GM21825 (cell line): ENCODE results near the gene KRTAP3-3.
"Not testable (repeated sequence)": the region's sequence is repeated elsewhere in the genome, so short reads cannot be mapped to it uniquely, and the experiment has no call there.

Experiments used
- ATAC-seq: cut with Tn5 transposase; IDR thresholded peaks from one replicate; pipeline ENCODE4 v1.9.1; 2021; ENCODE audit warnings: mild to moderate bottlenecking, moderate library complexity; ENCODE audit not compliant: unreplicated experiment

The KRTAP3-3 gene

DNA sequence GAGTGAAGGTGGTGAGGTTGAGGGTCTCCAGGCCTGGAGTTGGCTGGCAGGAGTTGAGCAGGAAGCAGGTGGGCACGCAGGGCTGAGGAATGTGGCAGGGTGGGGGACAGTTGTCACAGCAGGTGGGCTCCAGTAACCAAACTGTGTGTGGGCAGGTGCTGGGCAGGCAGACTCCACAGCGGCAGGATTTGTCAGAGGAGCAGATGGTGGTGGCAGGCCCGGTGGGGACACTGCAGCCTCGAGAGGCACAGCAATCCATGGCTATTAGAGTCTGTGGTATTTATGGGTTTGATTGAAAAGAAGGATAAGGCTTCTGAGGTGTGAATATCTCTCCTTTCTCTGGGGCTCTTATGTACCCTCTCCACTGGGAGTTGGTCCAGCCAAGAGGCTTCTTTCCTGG lies at the start of gene KRTAP3-3:
Gene KRTAP3-3 (minus strand): TSS at position 326 of the 400 bp plus-strand sequence. CDS start 67 bp downstream, at position 259.
- ATAC-seq: no peak

GRCh38 chr17:41042953-41043352 lies 49.0 kb upstream of the KRTAP3-3 start:
- no peak for ATAC-seq

DNA sequence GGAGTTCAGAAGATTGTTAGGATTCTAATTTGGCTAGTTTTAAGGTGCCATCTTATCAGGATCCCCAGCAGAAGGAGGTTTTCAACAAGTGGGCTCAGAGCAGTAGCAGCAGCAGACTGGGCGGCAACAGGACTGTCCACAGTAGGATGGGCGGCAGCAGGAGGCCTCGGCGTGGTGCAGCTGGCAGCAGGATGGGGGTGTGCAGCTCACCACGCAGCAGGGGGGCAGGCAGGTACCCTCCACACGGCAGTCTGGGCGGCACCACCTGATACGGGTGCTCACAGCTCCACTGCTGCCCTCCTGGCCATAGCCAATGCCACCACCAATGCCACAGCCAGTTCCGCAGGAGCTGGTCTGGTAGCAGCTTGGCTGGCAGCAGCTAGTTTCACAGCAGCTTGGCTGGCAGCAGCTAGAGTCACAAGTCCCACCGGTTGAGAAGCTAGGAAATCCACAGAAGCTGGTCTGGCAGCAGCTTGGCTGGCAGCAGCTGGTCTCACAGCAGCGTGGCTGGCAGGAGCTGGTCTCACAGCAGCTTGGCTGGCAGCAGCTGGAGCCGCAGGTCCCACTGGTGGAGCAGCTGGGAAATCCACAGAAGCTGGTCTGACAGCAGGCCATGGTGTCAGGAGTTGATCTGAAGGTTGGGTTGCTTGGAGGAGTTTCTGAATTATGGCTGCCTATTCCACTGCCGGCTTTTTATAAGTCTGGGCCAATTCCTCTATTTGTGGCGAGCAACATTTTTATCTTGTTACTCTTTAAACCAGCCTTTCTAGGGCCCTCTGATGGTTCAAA lies 47.0 kb upstream of the KRTAP3-3 start, which contains the start of gene KRTAP1-1:
Gene KRTAP1-1 (minus strand): TSS at position 668 of the 789 bp plus-strand sequence. CDS start 53 bp downstream, at position 615.
- ATAC-seq: not testable (repeated sequence)

DNA sequence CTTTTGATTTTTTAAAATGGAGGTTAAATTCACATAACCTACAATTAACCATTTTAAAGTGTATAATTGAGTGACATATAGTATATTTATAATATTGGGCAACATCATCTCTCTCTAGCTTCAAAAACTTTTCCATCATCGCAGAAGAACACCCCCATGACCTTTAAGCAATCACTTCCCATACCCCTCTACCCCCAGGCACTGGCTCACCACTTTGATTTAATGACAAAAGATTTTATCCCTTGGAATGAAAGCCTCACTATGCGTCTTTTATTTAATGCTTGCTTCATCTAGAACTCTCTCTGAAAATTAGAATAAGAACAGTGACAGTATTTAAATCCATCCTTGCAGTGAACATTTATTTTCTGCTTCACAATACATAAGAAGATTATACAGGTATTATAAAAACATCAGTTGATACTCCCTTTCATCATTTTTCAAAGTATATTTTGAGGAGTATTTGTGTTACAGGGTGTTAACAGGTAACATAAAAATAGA lies 43.9 kb upstream of the KRTAP3-3 start:
- no peak for ATAC-seq

DNA sequence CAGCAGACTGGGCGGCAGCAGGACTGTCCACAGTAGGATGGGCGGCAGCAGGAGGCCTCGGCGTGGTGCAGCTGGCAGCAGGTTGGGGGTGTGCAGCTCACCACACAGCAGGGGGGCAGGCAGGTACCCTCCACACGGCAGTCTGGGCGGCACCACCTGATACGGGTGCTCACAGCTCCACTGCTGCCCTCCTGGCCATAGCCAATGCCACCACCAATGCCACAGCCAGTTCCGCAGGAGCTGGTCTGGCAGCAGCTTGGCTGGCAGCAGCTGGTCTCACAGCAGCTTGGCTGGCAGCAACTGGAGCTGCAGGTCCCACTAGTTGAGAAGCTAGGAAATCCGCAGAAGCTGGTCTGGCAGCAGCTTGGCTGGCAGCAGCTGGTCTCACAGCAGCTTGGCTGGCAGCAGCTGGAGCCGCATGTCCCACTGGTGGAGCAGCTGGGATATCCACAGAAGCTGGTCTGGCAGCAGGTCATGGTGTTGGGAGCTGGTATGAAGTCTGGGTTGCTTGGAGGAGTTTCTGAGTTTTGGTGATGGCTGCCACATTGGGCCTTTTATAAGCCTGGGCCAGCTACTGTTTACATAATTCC lies 40.5 kb upstream of the KRTAP3-3 start, which contains the start of gene KRTAP1-3:
Gene KRTAP1-3 (minus strand): TSS at position 529 of the 590 bp plus-strand sequence. CDS start 53 bp downstream, at position 476.
- ATAC-seq: not testable (repeated sequence)

GRCh38 chr17:41029633-41030245 lies 35.8 kb upstream of the KRTAP3-3 start, which contains the start of gene KRTAP1-4:
Gene KRTAP1-4, minus strand, starts transcription at chr17:41030195. Its CDS starts 117 bp downstream, at chr17:41030078.
- ATAC-seq: no peak

GRCh38 chr17:41026715-41027471 lies 32.9 kb upstream of the KRTAP3-3 start, which contains the start of gene KRTAP1-5:
Gene KRTAP1-5, minus strand, starts transcription at chr17:41027208. Its CDS starts 53 bp downstream, at chr17:41027155.
- no peak for ATAC-seq

DNA sequence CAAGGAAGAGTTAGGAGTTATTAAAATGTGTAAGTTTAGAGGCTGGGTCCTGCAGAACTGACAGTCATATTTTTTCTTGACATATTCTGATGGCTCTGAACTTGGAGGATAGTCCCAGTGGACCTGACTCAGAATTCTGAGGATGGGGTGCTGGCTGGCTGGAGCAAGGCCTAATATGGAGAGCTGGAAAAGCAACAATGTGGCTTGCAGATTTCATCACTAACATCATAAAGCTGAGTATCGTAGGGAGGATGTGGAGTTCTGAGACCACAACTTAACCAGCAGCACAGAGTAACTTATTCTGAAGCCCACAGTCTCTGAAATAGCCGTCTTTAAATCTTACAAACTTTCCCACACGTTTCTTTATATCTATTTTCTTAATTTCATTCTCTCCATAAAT lies 30.7 kb upstream of the KRTAP3-3 start:
- no peak for ATAC-seq

DNA sequence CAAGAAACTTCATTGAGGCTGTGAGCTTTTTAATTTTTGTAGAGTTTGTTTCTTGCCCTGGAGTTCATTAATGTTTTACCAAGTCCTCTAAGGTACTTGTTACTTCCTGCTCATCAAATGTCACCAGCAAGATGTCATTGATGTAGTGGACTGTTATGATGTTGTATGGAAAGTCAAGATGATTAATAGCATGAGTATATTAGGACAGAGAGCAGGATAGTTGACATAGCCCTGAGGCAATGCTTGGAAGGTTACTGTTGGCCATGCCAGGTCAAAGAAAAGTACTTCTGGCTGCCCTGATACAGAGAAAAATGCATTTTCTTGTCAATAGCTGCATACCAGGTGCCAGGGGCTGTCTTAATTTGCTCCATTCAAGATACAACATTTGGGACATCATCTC lies 26.4 kb upstream of the KRTAP3-3 start:
- no peak for ATAC-seq

- ATAC-seq: no peak
Observed at GRCh38 chr17:41019415-41019814, 25.5 kb upstream of the KRTAP3-3 start.

DNA sequence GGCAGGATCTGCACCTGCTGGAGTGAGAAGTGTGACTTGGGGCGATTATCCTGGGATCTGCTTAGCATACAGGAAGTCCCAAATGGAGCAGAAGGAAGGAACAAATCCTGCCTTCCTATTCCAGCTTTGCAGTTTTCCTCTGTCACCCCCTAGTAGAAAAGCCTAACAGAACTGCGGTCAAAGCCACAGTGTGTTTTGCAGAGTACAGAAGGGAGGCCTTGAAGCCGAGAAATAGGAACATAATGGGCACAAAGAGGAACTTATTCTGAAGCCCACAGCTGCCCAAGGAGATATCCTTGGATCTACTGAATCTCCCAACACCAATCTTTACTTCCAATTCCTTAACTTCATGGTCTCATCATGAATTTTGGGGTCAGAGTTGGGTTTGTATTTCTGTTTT lies 24.6 kb upstream of the KRTAP3-3 start:
- ATAC-seq: no peak

DNA sequence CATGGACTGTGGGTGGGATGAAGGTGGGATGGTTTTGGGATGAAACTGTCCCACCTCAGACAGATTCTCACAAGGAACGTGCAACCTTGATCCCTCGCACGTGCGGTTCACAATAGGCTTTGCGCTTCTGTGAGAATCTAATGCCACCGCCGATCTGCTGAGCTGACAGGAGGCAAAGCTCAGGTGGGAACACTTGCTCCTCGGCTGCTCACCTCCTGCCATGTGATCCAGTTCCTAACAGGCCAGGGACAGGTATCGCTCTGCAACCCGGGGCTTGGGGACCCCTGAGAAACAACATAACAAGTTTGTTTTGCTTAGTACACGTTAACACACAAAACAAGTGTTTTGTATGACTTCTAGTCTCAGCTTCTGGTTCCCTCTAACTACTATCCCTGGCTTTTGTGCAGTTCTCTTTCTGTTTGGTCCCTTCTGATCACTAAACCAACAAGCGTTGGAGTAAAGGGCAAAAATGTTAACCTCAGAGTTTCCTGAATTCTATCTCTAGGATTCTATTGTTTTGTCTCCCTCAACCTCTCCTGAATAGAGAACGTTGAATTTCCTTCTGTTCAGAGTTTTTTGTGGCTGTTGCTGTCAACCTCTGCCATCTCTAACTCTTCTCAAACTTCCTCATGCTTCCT lies 22.7 kb upstream of the KRTAP3-3 start:
- no peak for ATAC-seq

- no peak for ATAC-seq
Observed at GRCh38 chr17:41015454-41015853, 21.5 kb upstream of the KRTAP3-3 start.

DNA sequence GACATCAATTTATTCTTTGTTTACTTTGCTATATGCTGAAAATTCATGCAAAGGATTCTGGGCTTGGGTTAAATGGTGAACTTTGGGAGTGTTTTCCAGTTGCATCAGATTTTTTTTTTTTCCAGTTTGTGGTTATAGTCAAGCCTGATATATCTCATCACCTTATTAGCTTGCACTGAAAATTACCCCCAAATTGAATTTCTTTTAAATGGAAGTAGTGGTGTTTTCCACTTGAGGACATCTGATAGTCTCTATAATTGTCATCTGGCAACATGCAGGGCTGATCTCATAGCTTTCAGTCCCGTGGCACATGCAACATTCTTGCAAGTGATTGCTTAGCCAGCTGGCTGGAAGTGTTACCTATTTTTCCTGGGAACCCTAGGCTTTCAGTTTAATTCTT lies 19.6 kb upstream of the KRTAP3-3 start:
- no peak for ATAC-seq

- no peak for ATAC-seq
Observed at GRCh38 chr17:41013181-41013580, 19.2 kb upstream of the KRTAP3-3 start.

- no peak for ATAC-seq
Observed at GRCh38 chr17:41012326-41013120, 18.6 kb upstream of the KRTAP3-3 start.

DNA sequence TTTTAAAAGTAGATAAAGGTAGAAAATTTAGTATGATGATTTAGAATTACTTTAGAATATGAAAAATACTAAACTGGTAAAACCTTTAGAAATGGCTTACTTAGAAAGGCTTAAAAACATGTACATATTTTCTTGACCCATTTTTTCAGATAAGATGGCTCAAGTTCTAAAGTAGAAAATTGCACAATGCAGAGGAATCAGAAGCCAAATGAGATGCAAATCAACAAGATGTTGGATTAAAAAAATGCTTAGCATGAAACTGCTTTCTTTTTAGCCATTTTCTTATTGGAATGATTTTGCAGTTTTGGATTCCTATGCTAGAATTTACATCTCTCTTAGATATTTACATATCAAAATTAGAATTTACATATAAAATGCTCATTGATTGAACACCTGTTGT lies 16.5 kb upstream of the KRTAP3-3 start:
- ATAC-seq: no peak

DNA sequence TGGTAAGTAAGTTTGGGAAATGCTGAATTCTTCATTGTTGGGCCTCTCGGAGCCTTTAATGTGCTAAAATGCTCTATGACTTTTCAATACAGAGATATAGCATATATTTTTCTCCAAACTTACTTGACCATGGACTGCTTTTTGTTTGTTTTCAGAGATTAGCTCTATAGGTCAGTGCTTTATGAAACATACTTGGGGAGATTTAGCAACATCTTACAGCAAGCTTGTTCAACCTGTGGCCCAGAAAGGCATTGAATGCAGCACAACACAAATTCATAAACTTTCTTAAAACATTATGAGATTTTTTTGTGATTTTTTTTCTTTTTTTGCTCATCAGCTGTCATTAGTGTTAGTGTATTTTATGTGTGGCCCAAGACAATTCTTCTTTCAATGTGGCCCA lies 16.0 kb upstream of the KRTAP3-3 start:
- ATAC-seq: no peak

DNA sequence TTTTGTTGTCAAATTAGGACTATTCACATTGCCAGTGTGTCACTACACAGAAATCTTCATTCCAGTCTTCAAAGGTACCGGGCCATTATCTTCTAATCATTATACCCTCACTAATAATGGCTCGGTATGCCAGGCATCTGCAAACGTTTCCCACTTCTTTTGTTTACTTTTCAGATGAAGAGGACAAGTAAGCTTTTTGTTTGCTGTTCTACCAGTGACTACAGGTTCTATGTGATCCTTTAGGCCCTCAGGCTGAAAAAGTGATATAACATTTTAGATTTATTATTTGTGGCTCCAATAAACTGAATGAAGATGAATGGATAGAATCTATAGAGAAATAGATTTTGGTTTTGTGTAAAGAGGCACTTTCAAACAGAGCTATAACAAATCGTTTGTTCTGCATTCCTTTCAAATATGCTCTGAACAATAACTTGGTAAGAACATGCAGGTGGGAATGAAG lies 15.4 kb upstream of the KRTAP3-3 start:
- ATAC-seq: no peak
